PFSK-1 (cell line): ENCODE measurements around the gene OSBPL10.

Source experiments
- FOXP2 ChIP-seq: optimal IDR thresholded peaks from 2 replicates; pipeline ENCODE3; 2011; ENCODE audit warnings: borderline replicate concordance, control low read depth, inconsistent platforms; ENCODE audit not compliant: insufficient read depth; ENCODE audit errors: extremely low read length, extremely low read depth
- POLR2AphosphoS5 ChIP-seq: IDR thresholded peaks from 2 replicates; pipeline ENCODE4 v1.6.1; 2012; ENCODE audit warnings: low read depth, mild to moderate bottlenecking, control low read depth, low read length, moderate library complexity
- REST ChIP-seq, 2 experiments: IDR thresholded peaks; 2 replicates each; pipeline versions ENCODE4 v1.6.1 to v1.8.0; 2011 to 2012; ENCODE audit warnings: low read depth in 2 of 2, low read length in 2 of 2, control low read depth in 1 of 2, inconsistent platforms in 1 of 2, mild to moderate bottlenecking in 1 of 2, moderate library complexity in 1 of 2; ENCODE audit not compliant: insufficient read depth in 1 of 2
- SIN3A ChIP-seq: IDR thresholded peaks from 2 replicates; pipeline ENCODE4 v1.6.1; 2012; ENCODE audit warnings: mild to moderate bottlenecking, low read length, moderate library complexity, borderline replicate concordance; ENCODE audit not compliant: insufficient read depth
- TAF1 ChIP-seq: IDR thresholded peaks from 2 replicates; pipeline ENCODE4 v1.6.1; 2012; ENCODE audit warnings: low read length, control low read depth, borderline replicate concordance; ENCODE audit not compliant: insufficient read depth

The OSBPL10 gene

DNA sequence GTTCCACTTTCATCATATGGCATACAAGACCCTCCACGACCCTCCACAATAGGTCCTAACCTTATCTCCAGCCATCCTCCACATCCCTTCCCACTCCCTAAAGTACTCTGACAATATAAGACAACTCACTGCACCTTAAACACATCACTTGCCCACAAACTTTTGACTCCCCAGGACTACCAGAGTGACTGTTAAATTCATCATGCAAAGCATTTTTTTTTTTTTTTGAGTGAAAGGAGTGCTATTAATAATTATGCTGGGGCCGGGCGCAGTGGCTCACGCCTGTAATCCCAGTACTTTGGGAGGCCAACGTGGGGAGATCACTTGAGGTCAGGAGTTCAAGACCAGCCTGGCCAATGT is 55.8 kb downstream of the OSBPL10 start:
- no peak for TF ChIP-seq TAF1
- TF ChIP-seq SIN3A = no peak
- TF ChIP-seq FOXP2 = no peak
- TF ChIP-seq POLR2AphosphoS5 = no peak
- TF ChIP-seq REST (IDR thresholded peaks at IDR 0.05; ENCODE audit: insufficient read depth in 1 of 2, low read depth in 2 of 2, low read length in 2 of 2) = no peak

DNA sequence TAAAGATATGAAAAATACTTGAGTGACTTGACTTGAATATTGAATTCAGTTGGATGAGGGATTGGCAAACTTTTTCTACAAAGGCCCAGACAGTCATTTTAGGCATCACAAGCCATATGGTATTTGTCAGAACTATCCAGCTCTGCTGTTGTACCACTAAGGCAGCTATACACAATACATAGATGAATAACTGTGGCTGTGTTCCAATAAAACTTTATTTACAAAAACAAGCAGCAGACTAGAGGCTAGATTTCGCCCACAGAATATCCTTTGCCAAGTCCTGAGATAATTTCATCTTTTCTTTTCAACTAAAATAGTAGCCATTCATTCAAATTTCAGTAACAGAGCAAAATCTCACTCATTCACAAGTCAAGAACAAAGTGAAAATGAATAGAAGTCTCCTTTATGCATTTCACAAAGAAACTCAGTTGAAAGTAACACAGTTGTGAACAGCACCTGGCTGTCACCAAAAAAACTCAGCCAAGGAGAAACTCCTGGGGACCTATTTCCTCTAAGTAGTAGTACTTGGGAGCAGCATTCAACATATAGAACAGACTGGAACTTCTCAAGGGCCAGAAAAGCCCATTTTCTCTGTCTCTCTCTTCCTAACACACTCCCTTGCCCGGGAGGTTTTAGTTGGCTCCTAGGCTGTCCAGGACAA is 56.3 kb downstream of the OSBPL10 start:
- TF ChIP-seq TAF1 = no peak

- TF ChIP-seq POLR2AphosphoS5 = no peak
Observed at GRCh38 chr3:31922962-31923361, 58.1 kb downstream of the OSBPL10 start.

DNA sequence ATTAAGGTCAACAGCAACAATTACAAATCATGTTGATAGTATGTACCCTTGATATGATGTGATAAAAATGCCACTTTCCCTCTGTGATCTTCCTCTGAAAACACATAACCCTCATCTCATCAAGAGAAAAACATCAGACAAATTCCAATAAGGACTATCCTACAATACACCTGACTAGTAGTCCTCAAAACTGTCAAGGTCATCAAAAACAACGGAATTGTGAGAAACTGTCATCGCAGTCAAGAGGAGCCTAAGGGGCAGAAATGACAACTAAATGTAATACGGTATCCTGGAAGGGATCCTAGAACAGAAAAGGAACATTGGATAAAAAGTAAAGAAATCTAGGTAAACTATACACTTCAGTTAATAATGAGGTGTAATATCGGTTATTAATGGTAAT is 59.2 kb downstream of the OSBPL10 start:
- TF ChIP-seq TAF1 (no peak), POLR2AphosphoS5 (no peak), REST (IDR thresholded peaks at IDR 0.05; ENCODE audit: insufficient read depth in 1 of 2, low read depth in 2 of 2, low read length in 2 of 2) (no peak), SIN3A (no peak), FOXP2 (no peak)

GRCh38 chr3:31920310-31920709 is 60.8 kb downstream of the OSBPL10 start:
- no peak for TF ChIP-seq POLR2AphosphoS5
- no peak for TF ChIP-seq SIN3A
- TF ChIP-seq FOXP2 = no peak
- TF ChIP-seq TAF1 = no peak
- TF ChIP-seq REST (IDR thresholded peaks at IDR 0.05; ENCODE audit: insufficient read depth in 1 of 2, low read depth in 2 of 2, low read length in 2 of 2) = no peak

- TF ChIP-seq SIN3A (no peak), POLR2AphosphoS5 (no peak), FOXP2 (no peak), TAF1 (no peak), REST (IDR thresholded peaks at IDR 0.05; ENCODE audit: insufficient read depth in 1 of 2, low read depth in 2 of 2, low read length in 2 of 2) (no peak)
Observed at GRCh38 chr3:31919528-31919927, 61.5 kb downstream of the OSBPL10 start.
